Measurements from ENCODE around the gene ADD3. TPM values are rescaled to one million over a fixed set of nuclear protein-coding genes. Genes with fewer than 3 reads are reported as not detected.

ADD3 gene
- total and polyA plus RNA-seq, 5 donors from 2014 or later = 341 to 405 (median 376) TPM

- ATAC-seq (ENCODE audit: low read depth in 2 of 2) = peak in 1 of 2 donors; percentile 9
- Mint-ChIP-seq H3K4me1 (peaks cover 17 to 48% (median 35%) of the 10 kb centered on the region in 4 donors), H3K27me3 (no peaks in the 10 kb centered on the region), H3K4me3 (no peak overlapping the region), H3K27ac (peak overlapping the region; percentile 95 to 98 (median 97)), H3K36me3 (no peaks in the 10 kb centered on the region), H3K9me3 (no peaks in the 10 kb centered on the region)
- Histone ChIP-seq H3K27ac (ENCODE audit: insufficient read depth, low read length, poor library complexity, severe bottlenecking) (peak overlapping the region; percentile 90), H3K4me1 (ENCODE audit: control insufficient read depth, insufficient read depth, low read length, poor library complexity, severe bottlenecking) (peaks cover 48% of the 10 kb centered on the region), H3K27me3 (ENCODE audit: control insufficient read depth, insufficient read depth, low read length) (no peaks in the 10 kb centered on the region), H3K9me3 (ENCODE audit: control insufficient read depth in 2 of 2, low read length in 2 of 2) (no peaks in the 10 kb centered on the region), H3K4me3 (ENCODE audit: low read depth, low read length) (peak overlapping the region; percentile 100), H3K36me3 (ENCODE audit: control insufficient read depth, insufficient read depth, low read length) (no peaks in the 10 kb centered on the region)
- DNase-seq = peak; percentile 34 to 82 (median 60)
These were observed 945 bp downstream of the ADD3 start for GRCh38 chr10:110008518-110009339.

DNA sequence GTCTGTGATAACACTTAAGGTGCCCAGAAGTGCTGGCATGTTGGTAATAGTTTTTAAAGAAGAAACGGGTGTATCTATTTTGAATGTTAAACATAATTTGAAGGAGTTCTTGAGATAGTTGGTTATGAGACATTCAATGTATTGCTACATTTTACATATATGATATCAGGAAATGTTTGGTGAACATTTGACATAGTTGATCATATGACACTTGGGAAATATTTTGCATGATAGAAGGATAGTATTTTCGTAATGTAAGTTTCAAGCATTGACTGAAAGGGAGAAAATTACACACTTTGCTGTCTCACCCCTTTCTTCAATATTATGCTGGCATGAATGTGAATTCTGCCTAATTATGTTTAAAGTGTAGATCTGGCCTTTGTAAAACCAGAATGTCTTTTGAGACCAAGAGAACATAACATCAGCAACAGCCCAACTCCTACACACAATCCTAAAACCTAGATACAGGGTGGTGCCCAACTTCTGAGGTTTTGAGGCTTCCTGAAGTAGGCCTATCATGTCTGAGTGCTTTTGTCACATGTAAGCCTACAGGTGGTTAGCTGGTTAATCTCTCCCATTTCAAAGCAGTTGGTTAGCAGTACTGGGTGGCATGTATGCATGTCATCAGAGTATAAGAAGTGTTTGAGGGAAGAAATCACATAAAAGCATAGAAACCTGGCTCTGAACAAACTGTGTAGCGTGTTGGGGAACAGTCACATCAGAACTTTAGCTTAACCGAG lies 2.1 kb downstream of the ADD3 start:
- ATAC-seq (ENCODE audit: low read depth in 2 of 2) = peak; percentile 67
- H3K27me3 Mint-ChIP-seq = no peaks in the 10 kb centered on the region
- peaks cover 60% of the 10 kb centered on the region for H3K4me1 ChIP-seq (ENCODE audit: control insufficient read depth, insufficient read depth, low read length, poor library complexity, severe bottlenecking)
- H3K27ac Mint-ChIP-seq = peak overlapping the region; percentile 95 to 98 (median 97)
- peak overlapping the region; percentile 100 for H3K4me3 ChIP-seq (ENCODE audit: low read depth, low read length)
- no peak overlapping the region for H3K4me3 Mint-ChIP-seq
- no peaks in the 10 kb centered on the region for H3K36me3 Mint-ChIP-seq
- peak; percentile 48 to 93 (median 86) for DNase-seq
- H3K9me3 Mint-ChIP-seq = no peaks in the 10 kb centered on the region
- H3K9me3 ChIP-seq (ENCODE audit: control insufficient read depth in 2 of 2, low read length in 2 of 2) = no peaks in the 10 kb centered on the region
- H3K4me1 Mint-ChIP-seq = peaks cover 22 to 56% (median 41%) of the 10 kb centered on the region in 4 donors
- no peaks in the 10 kb centered on the region for H3K36me3 ChIP-seq (ENCODE audit: control insufficient read depth, insufficient read depth, low read length)
- peak overlapping the region; percentile 90 for H3K27ac ChIP-seq (ENCODE audit: insufficient read depth, low read length, poor library complexity, severe bottlenecking)
- H3K27me3 ChIP-seq (ENCODE audit: control insufficient read depth, insufficient read depth, low read length) = no peaks in the 10 kb centered on the region

DNA sequence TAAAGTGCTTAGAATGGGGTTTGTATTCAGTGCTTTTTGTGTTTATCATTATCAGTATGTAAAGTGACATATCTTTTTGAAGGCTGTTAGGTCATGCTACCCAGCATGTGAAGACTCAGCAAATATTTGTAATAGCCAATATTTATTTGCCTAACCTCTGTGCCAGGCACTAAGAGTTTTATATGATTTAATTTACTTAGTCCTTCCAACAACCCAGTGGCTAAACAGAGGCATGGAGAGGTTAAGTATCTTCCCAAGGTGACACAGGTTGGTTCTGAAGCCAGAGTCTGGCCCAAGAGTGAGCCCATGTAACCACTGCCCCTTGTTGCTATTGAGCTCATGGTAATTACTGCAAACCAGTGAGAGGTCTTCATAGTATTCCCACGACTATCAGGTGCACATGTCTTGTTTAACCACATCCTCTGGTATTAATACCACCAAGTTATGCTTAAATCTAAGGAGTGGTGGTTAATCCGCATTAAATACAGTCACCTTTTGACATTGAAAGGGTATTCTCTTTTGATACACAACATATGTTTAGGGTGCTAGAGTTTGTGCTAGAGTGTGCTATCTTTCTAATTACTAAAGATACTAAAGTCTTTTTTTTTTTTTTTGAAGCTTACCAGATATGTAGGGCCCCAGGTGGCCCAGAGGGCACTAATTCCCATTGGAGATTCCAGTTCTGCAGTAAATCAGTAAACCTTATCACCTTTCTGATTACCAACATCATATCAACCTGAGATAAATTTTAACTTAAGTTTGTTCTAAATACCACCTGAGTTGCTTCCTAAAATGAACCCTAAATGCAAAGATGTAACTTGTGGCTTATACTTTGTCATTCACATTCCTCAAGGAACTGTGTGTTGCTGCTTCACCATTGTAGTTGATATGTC lies 2.9 kb downstream of the ADD3 start:
- H3K27me3 Mint-ChIP-seq = no peaks in the 10 kb centered on the region
- Histone ChIP-seq H3K27me3 (ENCODE audit: control insufficient read depth, insufficient read depth, low read length) (no peaks in the 10 kb centered on the region), H3K9me3 (ENCODE audit: control insufficient read depth in 2 of 2, low read length in 2 of 2) (no peaks in the 10 kb centered on the region), H3K4me1 (ENCODE audit: control insufficient read depth, insufficient read depth, low read length, poor library complexity, severe bottlenecking) (peaks cover 66% of the 10 kb centered on the region), H3K4me3 (ENCODE audit: low read depth, low read length) (peak overlapping the region; percentile 100), H3K36me3 (ENCODE audit: control insufficient read depth, insufficient read depth, low read length) (no peaks in the 10 kb centered on the region), H3K27ac (ENCODE audit: insufficient read depth, low read length, poor library complexity, severe bottlenecking) (peak overlapping the region; percentile 90)
- no peaks in the 10 kb centered on the region for H3K36me3 Mint-ChIP-seq
- H3K27ac Mint-ChIP-seq = peak overlapping the region; percentile 95 to 98 (median 97)
- H3K4me3 Mint-ChIP-seq = no peak overlapping the region
- ATAC-seq (ENCODE audit: low read depth in 2 of 2) (no peak), DNase-seq (peak in 1 of 3 donors; percentile 39)
- H3K9me3 Mint-ChIP-seq = no peaks in the 10 kb centered on the region
- H3K4me1 Mint-ChIP-seq = peaks cover 25 to 62% (median 44%) of the 10 kb centered on the region in 4 donors

- H3K27me3 Mint-ChIP-seq = no peaks in the 10 kb centered on the region
- peaks cover 34 to 72% (median 53%) of the 10 kb centered on the region in 4 donors for H3K4me1 Mint-ChIP-seq
- peak overlapping the region; percentile 88 to 98 (median 97) for H3K27ac Mint-ChIP-seq
- H3K9me3 Mint-ChIP-seq = no peaks in the 10 kb centered on the region
- Histone ChIP-seq H3K27ac (ENCODE audit: insufficient read depth, low read length, poor library complexity, severe bottlenecking) (peak overlapping the region; percentile 90), H3K4me1 (ENCODE audit: control insufficient read depth, insufficient read depth, low read length, poor library complexity, severe bottlenecking) (peaks cover 75% of the 10 kb centered on the region), H3K4me3 (ENCODE audit: low read depth, low read length) (peak overlapping the region; percentile 100), H3K36me3 (ENCODE audit: control insufficient read depth, insufficient read depth, low read length) (peaks cover 3% of the 10 kb centered on the region), H3K27me3 (ENCODE audit: control insufficient read depth, insufficient read depth, low read length) (no peaks in the 10 kb centered on the region), H3K9me3 (ENCODE audit: control insufficient read depth in 2 of 2, low read length in 2 of 2) (no peaks in the 10 kb centered on the region)
- peak overlapping the region in 2 of 4 donors; percentile 64 to 79 for H3K4me3 Mint-ChIP-seq
- DNase-seq (no peak), ATAC-seq (ENCODE audit: low read depth in 2 of 2) (no peak)
- H3K36me3 Mint-ChIP-seq = peaks cover 5% of the 10 kb centered on the region
These were observed 3.9 kb downstream of the ADD3 start for GRCh38 chr10:110011681-110012080.

- Mint-ChIP-seq H3K36me3 (peaks cover 5% of the 10 kb centered on the region), H3K9me3 (no peaks in the 10 kb centered on the region), H3K27ac (peak overlapping the region; percentile 71 to 98 (median 90)), H3K4me1 (peaks cover 49 to 91% (median 71%) of the 10 kb centered on the region in 4 donors), H3K4me3 (peak overlapping the region in 3 of 4 donors; percentile 71 to 80 (median 79)), H3K27me3 (no peaks in the 10 kb centered on the region)
- H3K27me3 ChIP-seq (ENCODE audit: control insufficient read depth, insufficient read depth, low read length) = no peaks in the 10 kb centered on the region
- ATAC-seq (ENCODE audit: low read depth in 2 of 2) = peak; percentile 54 to 63
- peaks cover 3% of the 10 kb centered on the region for H3K36me3 ChIP-seq (ENCODE audit: control insufficient read depth, insufficient read depth, low read length)
- H3K27ac ChIP-seq (ENCODE audit: insufficient read depth, low read length, poor library complexity, severe bottlenecking) = peak overlapping the region; percentile 57
- DNase-seq = peak in 1 of 3 donors; percentile 61
- H3K9me3 ChIP-seq (ENCODE audit: control insufficient read depth in 2 of 2, low read length in 2 of 2) = no peaks in the 10 kb centered on the region
- peaks cover 90% of the 10 kb centered on the region for H3K4me1 ChIP-seq (ENCODE audit: control insufficient read depth, insufficient read depth, low read length, poor library complexity, severe bottlenecking)
- H3K4me3 ChIP-seq (ENCODE audit: low read depth, low read length) = peak overlapping the region; percentile 61
These were observed 6.0 kb downstream of the ADD3 start for GRCh38 chr10:110013630-110014293.

GRCh38 chr10:110016039-110016438 lies 8.3 kb downstream of the ADD3 start:
- peak overlapping the region; percentile 50 to 54 (median 52) for H3K4me3 Mint-ChIP-seq
- H3K36me3 Mint-ChIP-seq = peaks cover 10% of the 10 kb centered on the region
- no peaks in the 10 kb centered on the region for H3K9me3 Mint-ChIP-seq
- DNase-seq (no peak), ATAC-seq (ENCODE audit: low read depth in 2 of 2) (no peak)
- H3K27me3 Mint-ChIP-seq = no peaks in the 10 kb centered on the region
- Histone ChIP-seq H3K9me3 (ENCODE audit: control insufficient read depth in 2 of 2, low read length in 2 of 2) (no peaks in the 10 kb centered on the region), H3K4me1 (ENCODE audit: control insufficient read depth, insufficient read depth, low read length, poor library complexity, severe bottlenecking) (peaks cover 86% of the 10 kb centered on the region), H3K4me3 (ENCODE audit: low read depth, low read length) (peak overlapping the region; percentile 27), H3K27ac (ENCODE audit: insufficient read depth, low read length, poor library complexity, severe bottlenecking) (no peak overlapping the region), H3K36me3 (ENCODE audit: control insufficient read depth, insufficient read depth, low read length) (peaks cover 3% of the 10 kb centered on the region), H3K27me3 (ENCODE audit: control insufficient read depth, insufficient read depth, low read length) (no peaks in the 10 kb centered on the region)
- peak overlapping the region; percentile 81 to 98 (median 84) for H3K27ac Mint-ChIP-seq
- peaks cover 56 to 95% (median 72%) of the 10 kb centered on the region in 4 donors for H3K4me1 Mint-ChIP-seq

Measured in CD4-positive, CD25-positive, alpha-beta regulatory T cell (primary cell).